ENCODE results near the gene SOX8. TPM values are rescaled to one million over a fixed set of nuclear protein-coding genes. Genes with fewer than 3 reads are reported as not detected.

The SOX8 gene
- total RNA-seq, 4 donors from 2014 or later: under 0.01 to 6.4 (median 1.1) TPM; not detected in 1

GRCh38 chr16:987906-988305, 6.3 kb downstream of the SOX8 start:
- H3K4me1 ChIP-seq: no peaks in the 10 kb centered on the region
- H3K9me3 ChIP-seq: no peaks in the 10 kb centered on the region
- H3K4me3 ChIP-seq: no peak overlapping the region
- no peaks in the 10 kb centered on the region for H3K36me3 ChIP-seq
- no peak for DNase-seq
- no peak overlapping the region for H3K27ac ChIP-seq
- H3K27me3 ChIP-seq: peaks cover 0 to 1% of the 10 kb centered on the region in 2 donors
- intact Hi-C loops (cut with DNase I; ENCODE audit: low total_unique reads): no loop called here
- TF ChIP-seq, protein P1, sequence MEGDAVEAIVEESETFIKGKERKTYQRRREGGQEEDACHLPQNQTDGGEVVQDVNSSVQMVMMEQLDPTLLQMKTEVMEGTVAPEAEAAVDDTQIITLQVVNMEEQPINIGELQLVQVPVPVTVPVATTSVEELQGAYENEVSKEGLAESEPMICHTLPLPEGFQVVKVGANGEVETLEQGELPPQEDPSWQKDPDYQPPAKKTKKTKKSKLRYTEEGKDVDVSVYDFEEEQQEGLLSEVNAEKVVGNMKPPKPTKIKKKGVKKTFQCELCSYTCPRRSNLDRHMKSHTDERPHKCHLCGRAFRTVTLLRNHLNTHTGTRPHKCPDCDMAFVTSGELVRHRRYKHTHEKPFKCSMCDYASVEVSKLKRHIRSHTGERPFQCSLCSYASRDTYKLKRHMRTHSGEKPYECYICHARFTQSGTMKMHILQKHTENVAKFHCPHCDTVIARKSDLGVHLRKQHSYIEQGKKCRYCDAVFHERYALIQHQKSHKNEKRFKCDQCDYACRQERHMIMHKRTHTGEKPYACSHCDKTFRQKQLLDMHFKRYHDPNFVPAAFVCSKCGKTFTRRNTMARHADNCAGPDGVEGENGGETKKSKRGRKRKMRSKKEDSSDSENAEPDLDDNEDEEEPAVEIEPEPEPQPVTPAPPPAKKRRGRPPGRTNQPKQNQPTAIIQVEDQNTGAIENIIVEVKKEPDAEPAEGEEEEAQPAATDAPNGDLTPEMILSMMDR (IDR thresholded peaks at IDR 0.05): no peak

DNA sequence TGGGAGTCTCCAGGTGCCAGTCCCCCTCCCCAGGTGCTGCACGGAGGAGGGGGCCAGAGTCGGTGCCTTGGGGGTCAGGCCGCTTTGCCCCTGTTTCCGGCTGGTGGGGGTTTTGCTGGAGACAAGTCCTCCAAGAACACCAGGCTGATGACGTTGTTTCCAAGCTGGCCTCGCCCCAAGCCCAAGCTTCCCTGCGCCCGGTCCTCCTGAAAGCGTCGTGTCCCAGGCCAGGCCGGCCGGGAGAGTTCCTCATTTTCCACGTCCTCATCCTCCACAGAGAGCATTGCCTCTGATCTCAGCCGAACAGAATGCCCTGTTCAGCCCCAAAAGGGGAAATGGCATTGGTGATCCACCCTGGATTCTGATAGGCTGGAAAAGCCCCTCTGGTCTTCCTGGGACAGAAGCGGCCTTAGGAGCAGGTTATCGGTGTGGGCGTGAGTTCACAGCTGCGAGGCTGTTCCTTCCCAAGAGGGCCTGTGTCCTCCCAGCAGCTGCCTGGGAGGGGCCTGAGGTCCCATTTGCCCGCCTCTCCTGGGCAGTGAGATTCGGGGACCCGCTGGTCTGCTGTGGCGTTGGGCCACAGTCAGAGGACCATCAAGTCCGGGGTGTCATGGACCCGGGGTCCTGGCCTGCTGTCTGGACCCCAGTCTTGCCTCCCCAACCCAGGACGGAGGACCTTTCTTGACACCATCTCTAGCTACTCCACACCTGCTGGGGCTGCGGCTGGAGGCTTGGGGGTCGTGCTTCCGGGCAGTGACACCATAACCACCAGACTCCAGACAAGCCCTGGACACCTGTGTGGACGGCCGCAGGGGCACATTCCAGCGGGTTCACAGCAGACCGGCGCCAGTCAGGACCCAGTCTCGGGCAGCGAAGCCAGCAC, 7.1 kb downstream of the SOX8 start:
- Histone ChIP-seq H3K4me1 (no peaks in the 10 kb centered on the region), H3K27me3 (no peaks in the 10 kb centered on the region), H3K27ac (no peak overlapping the region), H3K4me3 (no peak overlapping the region), H3K36me3 (no peaks in the 10 kb centered on the region), H3K9me3 (no peaks in the 10 kb centered on the region)
- no peak for DNase-seq
- no peak for TF ChIP-seq POLR2A (IDR thresholded peaks at IDR 0.05)
- TF ChIP-seq, protein P1 (IDR thresholded peaks at IDR 0.05): no peak
- intact Hi-C loops (cut with DNase I; ENCODE audit: low total_unique reads): no loop called here

DNA sequence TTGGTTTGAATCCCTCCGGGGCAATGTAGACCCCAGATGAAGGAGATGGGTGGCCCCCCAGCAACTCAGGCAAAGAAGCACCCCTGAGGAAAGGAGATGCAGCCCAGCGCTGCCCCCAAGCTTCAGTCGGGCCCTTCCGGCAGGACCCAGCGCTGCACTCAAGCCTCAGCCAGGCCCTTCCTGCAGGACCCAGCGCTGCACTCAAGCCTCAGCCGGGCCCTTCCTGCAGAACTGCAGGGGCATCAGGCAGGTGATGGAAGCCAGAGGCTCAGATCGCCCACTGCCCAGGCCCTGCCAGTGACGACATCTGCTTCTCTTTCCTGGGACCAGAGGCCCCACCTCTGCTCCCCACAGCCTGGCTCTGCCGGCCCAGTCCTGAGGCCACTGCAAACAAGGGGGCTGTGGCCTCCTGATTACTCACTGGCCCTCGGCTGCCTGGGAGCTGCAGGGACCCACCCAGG, 7.8 kb downstream of the SOX8 start:
- TF ChIP-seq, protein P1 (IDR thresholded peaks at IDR 0.05): no peak
- TF ChIP-seq POLR2A (IDR thresholded peaks at IDR 0.05): no peak
- Histone ChIP-seq H3K27me3 (no peaks in the 10 kb centered on the region), H3K27ac (no peak overlapping the region), H3K36me3 (no peaks in the 10 kb centered on the region), H3K9me3 (no peaks in the 10 kb centered on the region), H3K4me1 (no peaks in the 10 kb centered on the region), H3K4me3 (no peak overlapping the region)
- intact Hi-C loops (cut with DNase I; ENCODE audit: low total_unique reads): no loop called here
- DNase-seq: no peak

DNA sequence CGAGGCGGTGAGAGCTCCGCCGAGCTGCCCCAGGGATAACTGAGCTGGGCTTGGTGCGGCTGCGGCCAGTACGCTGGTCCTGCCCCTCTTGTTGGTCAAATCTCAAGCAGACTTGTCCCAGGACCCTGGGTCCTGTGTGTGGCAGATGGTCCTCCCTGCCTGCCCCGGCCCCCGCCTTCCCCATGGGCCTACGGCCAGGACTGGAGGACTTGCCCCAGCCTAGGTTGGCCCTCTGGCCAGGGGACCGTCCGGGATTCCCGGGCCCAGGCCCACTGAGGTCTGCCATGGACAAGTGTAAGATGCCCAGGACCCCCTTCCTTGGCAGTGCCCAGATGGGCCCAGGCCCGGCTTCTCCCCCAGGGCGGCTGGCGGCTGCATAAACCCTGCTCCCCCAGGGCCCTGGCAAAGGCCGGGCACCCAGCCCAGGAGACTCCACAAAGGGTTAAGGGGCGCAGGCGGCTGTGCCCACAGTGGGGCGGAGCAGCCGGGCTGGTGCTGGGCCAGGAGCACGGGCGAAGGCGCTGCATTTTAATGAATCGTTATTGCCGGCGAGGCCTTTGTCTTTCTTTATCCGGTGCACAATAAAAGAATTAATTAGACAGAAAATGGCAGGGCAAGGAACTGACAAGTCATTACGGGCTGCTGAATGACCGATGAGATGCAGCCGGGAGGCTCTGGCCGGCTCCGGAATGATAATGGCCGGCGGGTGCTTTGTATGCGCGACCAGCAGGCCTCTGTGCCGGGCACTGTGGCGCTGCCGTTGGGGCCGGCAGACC, 9.1 kb downstream of the SOX8 start:
- DNase-seq: no peak
- Histone ChIP-seq H3K27ac (no peak overlapping the region), H3K4me1 (no peaks in the 10 kb centered on the region), H3K36me3 (no peaks in the 10 kb centered on the region), H3K27me3 (no peaks in the 10 kb centered on the region), H3K9me3 (peaks cover 0 to 13% of the 10 kb centered on the region in 2 donors), H3K4me3 (no peak overlapping the region)
- intact Hi-C loops (cut with DNase I; ENCODE audit: low total_unique reads): no loop called here
- no peak for TF ChIP-seq POLR2A (IDR thresholded peaks at IDR 0.05)
- TF ChIP-seq, protein P1 (IDR thresholded peaks at IDR 0.05): no peak

DNA sequence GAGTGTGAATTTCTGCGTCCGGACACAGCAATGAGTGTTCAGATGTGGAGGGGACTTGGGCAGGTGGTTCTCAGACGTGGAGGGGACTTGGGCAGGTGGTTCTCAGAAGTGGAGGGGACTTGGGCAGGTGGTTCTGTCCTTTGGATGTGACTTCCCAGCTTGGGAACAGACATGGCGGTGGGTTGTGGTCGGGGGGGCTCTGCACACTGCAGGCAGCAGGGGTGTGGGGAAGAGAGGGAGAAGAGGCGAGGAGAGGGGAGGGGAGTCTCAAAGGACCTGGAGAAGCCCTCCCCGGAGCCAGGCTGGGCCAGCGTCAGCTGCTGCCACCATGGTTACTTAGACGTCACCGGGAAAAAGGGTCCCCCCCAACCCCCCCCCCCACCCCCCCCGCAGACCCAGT, 9.8 kb downstream of the SOX8 start:
- H3K27me3 ChIP-seq: peaks cover 0 to 3% of the 10 kb centered on the region in 2 donors
- TF ChIP-seq POLR2A (IDR thresholded peaks at IDR 0.05): no peak
- TF ChIP-seq, protein P1 (IDR thresholded peaks at IDR 0.05): no peak
- H3K4me1 ChIP-seq: no peaks in the 10 kb centered on the region
- DNase-seq: no peak
- peaks cover 0 to 14% of the 10 kb centered on the region in 2 donors for H3K9me3 ChIP-seq
- no peak overlapping the region for H3K4me3 ChIP-seq
- intact Hi-C loops (cut with DNase I; ENCODE audit: low total_unique reads): no loop called here
- no peak overlapping the region for H3K27ac ChIP-seq
- no peaks in the 10 kb centered on the region for H3K36me3 ChIP-seq
